Measurements from ENCODE around the gene TGFBR2. TPM values are rescaled to one million over a fixed set of nuclear protein-coding genes. Genes with fewer than 3 reads are reported as not detected.

TGFBR2 gene
- total RNA-seq, 1 experiment from 2014 or later, result 22.5 TPM

- TF ChIP-seq, protein P1, sequence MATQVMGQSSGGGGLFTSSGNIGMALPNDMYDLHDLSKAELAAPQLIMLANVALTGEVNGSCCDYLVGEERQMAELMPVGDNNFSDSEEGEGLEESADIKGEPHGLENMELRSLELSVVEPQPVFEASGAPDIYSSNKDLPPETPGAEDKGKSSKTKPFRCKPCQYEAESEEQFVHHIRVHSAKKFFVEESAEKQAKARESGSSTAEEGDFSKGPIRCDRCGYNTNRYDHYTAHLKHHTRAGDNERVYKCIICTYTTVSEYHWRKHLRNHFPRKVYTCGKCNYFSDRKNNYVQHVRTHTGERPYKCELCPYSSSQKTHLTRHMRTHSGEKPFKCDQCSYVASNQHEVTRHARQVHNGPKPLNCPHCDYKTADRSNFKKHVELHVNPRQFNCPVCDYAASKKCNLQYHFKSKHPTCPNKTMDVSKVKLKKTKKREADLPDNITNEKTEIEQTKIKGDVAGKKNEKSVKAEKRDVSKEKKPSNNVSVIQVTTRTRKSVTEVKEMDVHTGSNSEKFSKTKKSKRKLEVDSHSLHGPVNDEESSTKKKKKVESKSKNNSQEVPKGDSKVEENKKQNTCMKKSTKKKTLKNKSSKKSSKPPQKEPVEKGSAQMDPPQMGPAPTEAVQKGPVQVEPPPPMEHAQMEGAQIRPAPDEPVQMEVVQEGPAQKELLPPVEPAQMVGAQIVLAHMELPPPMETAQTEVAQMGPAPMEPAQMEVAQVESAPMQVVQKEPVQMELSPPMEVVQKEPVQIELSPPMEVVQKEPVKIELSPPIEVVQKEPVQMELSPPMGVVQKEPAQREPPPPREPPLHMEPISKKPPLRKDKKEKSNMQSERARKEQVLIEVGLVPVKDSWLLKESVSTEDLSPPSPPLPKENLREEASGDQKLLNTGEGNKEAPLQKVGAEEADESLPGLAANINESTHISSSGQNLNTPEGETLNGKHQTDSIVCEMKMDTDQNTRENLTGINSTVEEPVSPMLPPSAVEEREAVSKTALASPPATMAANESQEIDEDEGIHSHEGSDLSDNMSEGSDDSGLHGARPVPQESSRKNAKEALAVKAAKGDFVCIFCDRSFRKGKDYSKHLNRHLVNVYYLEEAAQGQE (IDR thresholded peaks at IDR 0.05; ENCODE audit: low read depth), result no peak
- peak; percentile 56 for TF ChIP-seq SIN3A (IDR thresholded peaks at IDR 0.05; ENCODE audit: low read depth)
- TF ChIP-seq POLR2AphosphoS5 (IDR thresholded peaks at IDR 0.05; ENCODE audit: low read depth, low read length), result peak; percentile 4; the same call in 1 of the 2 replicates
- peak; percentile 73 for TF ChIP-seq FOSL1 (IDR thresholded peaks at IDR 0.05; ENCODE audit: low read depth)
- no peak; the same call in none of the 2 replicates for TF ChIP-seq CEBPB (IDR thresholded peaks at IDR 0.05; ENCODE audit: low read depth)
- TF ChIP-seq RAD21 (IDR thresholded peaks at IDR 0.05; ENCODE audit: low read depth), result peak; percentile 17; the same call in 1 of the 2 replicates
- TF ChIP-seq ZFX (IDR thresholded peaks at IDR 0.05), result no peak
- TF ChIP-seq JUND (IDR thresholded peaks at IDR 0.05), result peak; percentile 69
- TF ChIP-seq SP1 (IDR thresholded peaks at IDR 0.05; ENCODE audit: low read depth), result peak; percentile 71
- no peak for TF ChIP-seq EZH2phosphoT487 (IDR thresholded peaks at IDR 0.05; ENCODE audit: borderline replicate concordance)
- no peak for TF ChIP-seq ATF3 (IDR thresholded peaks at IDR 0.05)
- no peak for TF ChIP-seq SRF (IDR thresholded peaks at IDR 0.05; ENCODE audit: low read depth)
- no peak for TF ChIP-seq CTCF (IDR thresholded peaks at IDR 0.05 in 2 of 3, conservative IDR thresholded peaks at IDR 0.05 in 1 of 3; ENCODE audit: borderline replicate concordance in 1 of 3, insufficient read depth in 1 of 3, low read depth in 2 of 3, low read length in 2 of 3)
- TF ChIP-seq CBX3 (IDR thresholded peaks at IDR 0.05; ENCODE audit: low read depth), result peak; percentile 40; the same call in 1 of the 2 replicates
- no peak for TF ChIP-seq EZH2 (IDR thresholded peaks at IDR 0.05)
Measured at GRCh38 chr3:30688776-30689641, 82.6 kb downstream of the TGFBR2 start (continued).
